GM19395 (cell line): ENCODE data around the gene RELN.
"Not testable (repeated sequence)": the region's sequence is repeated elsewhere in the genome, so short reads cannot be mapped to it uniquely, and the experiment has no call there.

Source experiments
- ATAC-seq: cut with Tn5 transposase; IDR thresholded peaks from one replicate; pipeline ENCODE4 v1.9.1; 2021; ENCODE audit warnings: mild to moderate bottlenecking, moderate library complexity; ENCODE audit not compliant: unreplicated experiment

The RELN gene

GRCh38 chr7:103947026-103947655 lies 42.3 kb downstream of the RELN start:
- no peak for ATAC-seq

GRCh38 chr7:103944230-103944900 lies 45.1 kb downstream of the RELN start:
- ATAC-seq, result no peak

- no peak for ATAC-seq
These were observed 47.5 kb downstream of the RELN start for GRCh38 chr7:103941976-103942375.

GRCh38 chr7:103940382-103941268 lies 48.8 kb downstream of the RELN start:
- ATAC-seq, result no peak

GRCh38 chr7:103937680-103938079 lies 51.8 kb downstream of the RELN start:
- no peak for ATAC-seq

GRCh38 chr7:103936558-103936957 lies 52.9 kb downstream of the RELN start:
- ATAC-seq, result no peak

GRCh38 chr7:103934508-103934907 lies 55.0 kb downstream of the RELN start:
- no peak for ATAC-seq

- no peak for ATAC-seq
These were observed 57.1 kb downstream of the RELN start for GRCh38 chr7:103932389-103932788.

GRCh38 chr7:103929901-103930311 lies 59.6 kb downstream of the RELN start:
- no peak for ATAC-seq

GRCh38 chr7:103928581-103928980 lies 60.9 kb downstream of the RELN start:
- ATAC-seq, result no peak

- no peak for ATAC-seq
These were observed 65.3 kb downstream of the RELN start for GRCh38 chr7:103924184-103924583.

GRCh38 chr7:103922407-103922806 lies 67.1 kb downstream of the RELN start:
- no peak for ATAC-seq

- no peak for ATAC-seq
These were observed 67.8 kb downstream of the RELN start for GRCh38 chr7:103921692-103922091.

- ATAC-seq, result no peak
These were observed 70.1 kb downstream of the RELN start for GRCh38 chr7:103919272-103919868.

GRCh38 chr7:103918631-103919271 lies 70.7 kb downstream of the RELN start:
- no peak for ATAC-seq

GRCh38 chr7:103915680-103916357 lies 73.6 kb downstream of the RELN start:
- no peak for ATAC-seq

GRCh38 chr7:103914147-103914899 lies 75.1 kb downstream of the RELN start:
- no peak for ATAC-seq

- ATAC-seq, result no peak
These were observed 76.4 kb downstream of the RELN start for GRCh38 chr7:103912891-103913605.

- ATAC-seq, result not testable (repeated sequence)
These were observed 78.4 kb downstream of the RELN start for GRCh38 chr7:103911015-103911414.
